A673 (cell line): ENCODE measurements around the gene VAT1L.

Experiments
- CTCF ChIP-seq: fragments of 300-800, 200-600 bp; sonication (generic); conservative IDR thresholded peaks from 2 replicates; pipeline ENCODE4 v1.5.1; 2017; ENCODE audit warnings: low read depth, mild to moderate bottlenecking, antibody characterized with exemption, low read length, moderate library complexity, mixed read lengths
- EZH2 ChIP-seq: fragments of 200-600 bp; sonication (generic); IDR thresholded peaks from 2 replicates; pipeline ENCODE4 v1.6.1; 2017; ENCODE audit warnings: borderline replicate concordance, low read depth, mild to moderate bottlenecking, mixed read lengths, antibody characterized with exemption, low read length; ENCODE audit not compliant: poor library complexity, severe bottlenecking

- TF ChIP-seq CTCF (no peak), EZH2 (no peak)
These were observed 213.2 kb downstream of the VAT1L start for GRCh38 chr16:78001451-78002025.
